Stimulated activated memory B cell treated with anti-CD40 and anti-IgM and Interleukin-4, amounts not matched to agents 10 μg/mL and 1 μg/mL and 100 μg/mL, for 72 hours (primary cell): Measurements from ENCODE around the gene SRCAP.
"Not testable (repeated sequence)": the region's sequence is repeated elsewhere in the genome, so short reads cannot be mapped to it uniquely, and the experiment has no call there.

Experiments
- ATAC-seq: fragments of 150-1000 bp; cut with Tn5 transposase; 2 replicates; pipeline ENCODE4 v1.10.0; 2021
- H3K27ac Mint-ChIP-seq: one replicate; pipeline ENCODE4 v1.8.0; 2022; ENCODE audit warnings: mild to moderate bottlenecking, mixed read lengths
- H3K27me3 Mint-ChIP-seq: one replicate; pipeline ENCODE4 v1.8.0; 2022; ENCODE audit warnings: mixed read lengths
- H3K36me3 Mint-ChIP-seq: one replicate; pipeline ENCODE4 v1.8.0; 2022; ENCODE audit warnings: mixed read lengths
- H3K4me1 Mint-ChIP-seq: one replicate; pipeline ENCODE4 v1.8.0; 2022; ENCODE audit warnings: mixed read lengths
- H3K4me3 Mint-ChIP-seq: one replicate; pipeline ENCODE4 v1.8.0; 2022; ENCODE audit warnings: mild to moderate bottlenecking, moderate library complexity, mixed read lengths
- H3K9me3 Mint-ChIP-seq: one replicate; pipeline ENCODE4 v1.8.0; 2022; ENCODE audit warnings: mixed read lengths

The SRCAP gene

GRCh38 chr16:30703071-30703470, 4.1 kb downstream of the SRCAP start:
- H3K36me3 Mint-ChIP-seq, result peaks cover 53% of the 10 kb centered on the region
- not testable (repeated sequence) for ATAC-seq, H3K4me3 Mint-ChIP-seq, H3K9me3 Mint-ChIP-seq, H3K27me3 Mint-ChIP-seq
- peaks cover 27% of the 10 kb centered on the region for H3K4me1 Mint-ChIP-seq
- H3K27ac Mint-ChIP-seq, result peak overlapping the region; percentile 61

GRCh38 chr16:30703971-30704370, 5.0 kb downstream of the SRCAP start:
- no peak overlapping the region for H3K4me3 Mint-ChIP-seq
- no peak overlapping the region for H3K27ac Mint-ChIP-seq
- peaks cover 53% of the 10 kb centered on the region for H3K36me3 Mint-ChIP-seq
- no peaks in the 10 kb centered on the region for H3K9me3 Mint-ChIP-seq
- ATAC-seq, result no peak
- H3K27me3 Mint-ChIP-seq, result no peaks in the 10 kb centered on the region
- peaks cover 24% of the 10 kb centered on the region for H3K4me1 Mint-ChIP-seq

DNA sequence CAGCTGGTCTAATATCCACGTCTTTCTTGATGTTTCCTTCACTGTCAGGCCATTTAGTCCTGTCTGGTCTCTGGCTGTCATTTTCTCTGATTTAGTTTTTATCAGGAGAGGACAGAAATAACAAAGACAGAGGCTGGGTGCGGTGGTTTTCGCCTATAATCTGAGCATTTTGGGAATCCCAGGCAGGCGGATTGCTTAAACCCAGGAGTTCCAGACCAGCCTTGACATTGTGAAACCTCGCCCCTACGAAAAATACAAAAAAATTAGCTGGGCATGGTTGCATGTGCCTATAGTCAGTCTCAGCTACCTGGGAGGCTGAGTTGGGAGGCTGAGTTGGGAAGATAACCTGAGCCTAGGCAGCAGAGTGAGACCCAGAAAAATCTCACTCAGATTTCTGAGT, 7.1 kb downstream of the SRCAP start:
- Mint-ChIP-seq H3K9me3 (no peaks in the 10 kb centered on the region), H3K36me3 (peaks cover 56% of the 10 kb centered on the region), H3K27ac (no peak overlapping the region), H3K4me1 (peaks cover 5% of the 10 kb centered on the region), H3K4me3 (no peak overlapping the region), H3K27me3 (no peaks in the 10 kb centered on the region)
- ATAC-seq, result no peak

GRCh38 chr16:30710971-30711370, 12.0 kb downstream of the SRCAP start:
- no peak overlapping the region for H3K27ac Mint-ChIP-seq
- no peaks in the 10 kb centered on the region for H3K27me3 Mint-ChIP-seq
- peaks cover 72% of the 10 kb centered on the region for H3K36me3 Mint-ChIP-seq
- peaks cover 20% of the 10 kb centered on the region for H3K4me1 Mint-ChIP-seq
- H3K9me3 Mint-ChIP-seq, result peaks cover 2% of the 10 kb centered on the region
- ATAC-seq, result no peak
- no peak overlapping the region for H3K4me3 Mint-ChIP-seq

GRCh38 chr16:30711712-30712111, 12.7 kb downstream of the SRCAP start:
- Mint-ChIP-seq H3K27ac (no peak overlapping the region), H3K27me3 (no peaks in the 10 kb centered on the region), H3K4me1 (peaks cover 25% of the 10 kb centered on the region), H3K9me3 (peaks cover 2% of the 10 kb centered on the region), H3K36me3 (peaks cover 77% of the 10 kb centered on the region), H3K4me3 (no peak overlapping the region)
- no peak for ATAC-seq

DNA sequence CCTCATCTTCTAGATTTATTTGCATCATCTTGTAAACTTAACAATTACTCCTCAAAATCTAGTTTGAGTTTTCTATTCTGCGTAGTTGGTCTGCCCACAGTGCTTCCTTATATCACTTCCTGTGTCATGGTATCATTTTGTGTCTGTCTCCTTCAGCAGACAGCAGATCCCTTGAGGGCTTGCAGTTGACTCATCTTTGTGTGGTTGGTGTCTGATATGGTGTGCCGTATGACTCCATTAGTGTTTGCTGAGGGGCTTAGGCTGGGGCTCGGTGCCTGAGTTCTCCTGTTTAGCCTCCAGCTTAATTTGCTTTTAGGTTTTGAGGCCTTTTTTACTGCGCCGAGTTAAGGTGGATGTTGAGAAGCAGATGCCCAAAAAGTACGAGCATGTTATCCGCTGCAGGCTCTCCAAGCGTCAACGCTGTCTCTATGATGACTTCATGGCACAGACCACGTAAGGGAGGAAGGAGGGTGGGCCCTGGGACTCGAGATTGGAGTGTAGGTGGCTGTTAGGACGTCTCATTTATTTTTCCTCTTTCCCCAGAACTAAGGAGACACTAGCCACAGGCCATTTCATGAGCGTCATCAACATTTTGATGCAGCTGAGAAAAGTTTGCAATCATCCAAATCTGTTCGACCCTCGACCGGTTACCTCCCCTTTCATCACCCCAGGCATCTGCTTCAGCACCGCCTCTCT, 16.9 kb downstream of the SRCAP start:
- Mint-ChIP-seq H3K27me3 (no peaks in the 10 kb centered on the region), H3K36me3 (peaks cover 67% of the 10 kb centered on the region), H3K4me3 (peak overlapping the region; percentile 63), H3K27ac (peak overlapping the region; percentile 94), H3K4me1 (peaks cover 35% of the 10 kb centered on the region), H3K9me3 (peaks cover 2% of the 10 kb centered on the region)
- peak; percentile 100 for ATAC-seq

DNA sequence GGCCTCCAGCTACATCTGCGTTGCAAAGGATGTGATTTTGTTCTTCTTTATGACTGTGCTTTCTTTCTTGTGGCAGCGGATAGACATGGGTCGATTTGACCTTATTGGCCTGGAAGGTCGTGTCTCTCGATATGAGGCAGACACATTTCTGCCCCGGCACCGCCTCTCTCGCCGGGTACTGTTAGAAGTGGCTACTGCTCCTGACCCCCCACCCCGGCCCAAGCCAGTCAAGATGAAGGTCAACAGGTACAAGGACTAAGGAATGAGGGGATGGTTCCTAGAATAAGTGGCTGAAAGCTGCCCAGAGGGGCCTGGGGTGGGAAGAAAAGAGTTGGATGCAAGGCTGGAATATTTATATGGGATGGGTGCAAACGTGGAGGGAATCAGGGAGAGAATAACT, 21.1 kb downstream of the SRCAP start:
- Mint-ChIP-seq H3K36me3 (peaks cover 76% of the 10 kb centered on the region), H3K27ac (peak overlapping the region; percentile 23), H3K27me3 (no peaks in the 10 kb centered on the region), H3K4me3 (no peak overlapping the region), H3K4me1 (peaks cover 35% of the 10 kb centered on the region), H3K9me3 (peaks cover 2% of the 10 kb centered on the region)
- no peak for ATAC-seq

DNA sequence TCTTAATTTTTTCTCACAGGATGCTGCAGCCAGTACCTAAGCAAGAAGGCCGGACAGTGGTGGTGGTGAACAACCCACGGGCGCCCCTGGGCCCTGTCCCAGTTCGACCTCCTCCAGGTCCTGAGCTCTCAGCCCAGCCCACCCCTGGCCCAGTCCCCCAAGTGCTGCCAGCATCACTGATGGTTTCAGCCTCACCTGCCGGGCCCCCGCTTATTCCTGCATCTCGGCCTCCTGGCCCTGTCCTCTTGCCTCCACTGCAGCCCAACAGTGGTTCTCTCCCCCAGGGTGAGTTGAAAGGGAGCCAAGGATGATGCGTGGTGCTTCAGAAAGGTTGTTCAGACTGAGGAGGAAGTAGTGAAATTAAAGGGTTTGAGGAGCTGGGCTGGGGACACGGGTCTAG, 21.7 kb downstream of the SRCAP start:
- ATAC-seq, result no peak
- Mint-ChIP-seq H3K27me3 (no peaks in the 10 kb centered on the region), H3K9me3 (no peaks in the 10 kb centered on the region), H3K4me3 (no peak overlapping the region), H3K27ac (peak overlapping the region; percentile 23), H3K36me3 (peaks cover 77% of the 10 kb centered on the region), H3K4me1 (peaks cover 35% of the 10 kb centered on the region)

- Mint-ChIP-seq H3K4me1 (peaks cover 30% of the 10 kb centered on the region), H3K4me3 (peak overlapping the region; percentile 21), H3K9me3 (no peaks in the 10 kb centered on the region), H3K27me3 (no peaks in the 10 kb centered on the region), H3K36me3 (peaks cover 72% of the 10 kb centered on the region), H3K27ac (no peak overlapping the region)
- no peak for ATAC-seq
These were observed 22.2 kb downstream of the SRCAP start for GRCh38 chr16:30721167-30721566.

GRCh38 chr16:30721606-30722005, 22.6 kb downstream of the SRCAP start:
- Mint-ChIP-seq H3K4me1 (peaks cover 27% of the 10 kb centered on the region), H3K4me3 (no peak overlapping the region), H3K27me3 (no peaks in the 10 kb centered on the region), H3K36me3 (peaks cover 68% of the 10 kb centered on the region), H3K27ac (no peak overlapping the region), H3K9me3 (no peaks in the 10 kb centered on the region)
- ATAC-seq, result no peak

- Mint-ChIP-seq H3K9me3 (no peaks in the 10 kb centered on the region), H3K4me3 (no peak overlapping the region), H3K4me1 (peaks cover 22% of the 10 kb centered on the region), H3K27ac (peak overlapping the region; percentile 24), H3K27me3 (no peaks in the 10 kb centered on the region), H3K36me3 (peaks cover 67% of the 10 kb centered on the region)
- no peak for ATAC-seq
These were observed 23.5 kb downstream of the SRCAP start for GRCh38 chr16:30722443-30722842.

- ATAC-seq, result peak; percentile 16
These were observed 23.9 kb downstream of the SRCAP start for GRCh38 chr16:30722916-30723315.

GRCh38 chr16:30723725-30724355, 24.9 kb downstream of the SRCAP start:
- peak overlapping the region; percentile 24 for H3K27ac Mint-ChIP-seq
- H3K4me1 Mint-ChIP-seq, result peaks cover 22% of the 10 kb centered on the region
- H3K36me3 Mint-ChIP-seq, result peaks cover 67% of the 10 kb centered on the region
- H3K9me3 Mint-ChIP-seq, result no peaks in the 10 kb centered on the region
- no peaks in the 10 kb centered on the region for H3K27me3 Mint-ChIP-seq
- ATAC-seq, result no peak
- no peak overlapping the region for H3K4me3 Mint-ChIP-seq

More at GRCh38 chr16:30722916-30723315, 23.9 kb downstream of the SRCAP start:
- no peaks in the 10 kb centered on the region for H3K27me3 Mint-ChIP-seq
- H3K4me3 Mint-ChIP-seq, result no peak overlapping the region
- H3K36me3 Mint-ChIP-seq, result peaks cover 67% of the 10 kb centered on the region
- peaks cover 22% of the 10 kb centered on the region for H3K4me1 Mint-ChIP-seq
- H3K27ac Mint-ChIP-seq, result peak overlapping the region; percentile 24
- H3K9me3 Mint-ChIP-seq, result no peaks in the 10 kb centered on the region

DNA sequence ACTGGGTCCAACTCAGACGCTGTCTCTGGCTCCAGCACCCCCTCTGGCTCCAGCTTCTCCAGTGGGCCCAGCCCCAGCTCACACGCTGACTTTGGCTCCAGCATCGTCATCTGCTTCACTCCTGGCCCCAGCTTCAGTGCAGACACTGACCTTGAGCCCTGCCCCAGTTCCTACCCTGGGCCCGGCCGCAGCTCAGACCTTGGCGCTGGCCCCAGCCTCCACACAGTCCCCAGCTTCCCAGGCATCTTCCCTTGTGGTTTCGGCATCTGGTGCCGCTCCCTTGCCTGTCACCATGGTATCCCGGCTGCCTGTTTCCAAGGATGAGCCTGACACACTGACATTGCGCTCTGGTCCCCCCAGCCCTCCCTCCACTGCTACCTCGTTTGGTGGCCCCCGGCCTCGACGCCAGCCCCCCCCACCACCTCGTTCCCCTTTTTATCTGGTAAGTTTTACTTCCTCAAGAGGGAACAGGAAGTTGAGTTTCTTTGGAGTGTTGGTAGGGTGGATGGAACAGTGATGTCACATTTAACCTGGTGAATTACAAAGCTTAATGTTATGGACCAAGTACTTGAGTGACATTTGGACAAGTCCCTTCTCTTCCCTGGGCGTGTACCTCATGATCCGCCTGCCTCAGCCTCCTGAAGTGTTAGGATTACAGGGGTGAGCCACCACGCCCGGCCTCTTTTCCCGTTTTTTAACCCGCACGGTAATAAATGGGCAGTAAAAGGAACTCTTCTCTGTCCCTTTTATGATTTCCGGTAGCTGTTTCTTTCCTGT, 25.9 kb downstream of the SRCAP start:
- peaks cover 74% of the 10 kb centered on the region for H3K36me3 Mint-ChIP-seq
- no peaks in the 10 kb centered on the region for H3K9me3 Mint-ChIP-seq
- peak overlapping the region; percentile 24 for H3K27ac Mint-ChIP-seq
- H3K27me3 Mint-ChIP-seq, result no peaks in the 10 kb centered on the region
- H3K4me3 Mint-ChIP-seq, result no peak overlapping the region
- no peak for ATAC-seq
- peaks cover 22% of the 10 kb centered on the region for H3K4me1 Mint-ChIP-seq

GRCh38 chr16:30725418-30725792, 26.4 kb downstream of the SRCAP start:
- no peaks in the 10 kb centered on the region for H3K27me3 Mint-ChIP-seq
- no peaks in the 10 kb centered on the region for H3K9me3 Mint-ChIP-seq
- H3K4me3 Mint-ChIP-seq, result no peak overlapping the region
- H3K27ac Mint-ChIP-seq, result peak overlapping the region; percentile 5
- peaks cover 21% of the 10 kb centered on the region for H3K4me1 Mint-ChIP-seq
- no peak for ATAC-seq
- peaks cover 73% of the 10 kb centered on the region for H3K36me3 Mint-ChIP-seq
